ENCODE measurements around the gene SSH2.

The SSH2 gene

GRCh38 chr17:29587591-29587990 is 342.4 kb downstream of the SSH2 start:
- TF ChIP-seq CTCF (IDR thresholded peaks at IDR 0.05; ENCODE audit: extremely low read depth, missing control alignments): no peak
- DNase-seq (ENCODE audit: low spot score): no peak

GRCh38 chr17:29586676-29587469 is 343.2 kb downstream of the SSH2 start:
- DNase-seq (ENCODE audit: low spot score): no peak
- no peak for TF ChIP-seq CTCF (IDR thresholded peaks at IDR 0.05; ENCODE audit: extremely low read depth, missing control alignments)

GRCh38 chr17:29585080-29585751 is 344.8 kb downstream of the SSH2 start:
- DNase-seq (ENCODE audit: low spot score): peak; percentile 61
- peak; percentile 30 for TF ChIP-seq CTCF (IDR thresholded peaks at IDR 0.05; ENCODE audit: extremely low read depth, missing control alignments)

- no peak for DNase-seq (ENCODE audit: low spot score)
- no peak for TF ChIP-seq CTCF (IDR thresholded peaks at IDR 0.05; ENCODE audit: extremely low read depth, missing control alignments)
These were observed 345.5 kb downstream of the SSH2 start for GRCh38 chr17:29584452-29585079.

GRCh38 chr17:29583324-29584248 is 346.4 kb downstream of the SSH2 start:
- TF ChIP-seq CTCF (IDR thresholded peaks at IDR 0.05; ENCODE audit: extremely low read depth, missing control alignments): no peak

GRCh38 chr17:29582772-29583171 is 347.3 kb downstream of the SSH2 start:
- no peak for DNase-seq (ENCODE audit: low spot score)
- TF ChIP-seq CTCF (IDR thresholded peaks at IDR 0.05; ENCODE audit: extremely low read depth, missing control alignments): no peak

More at GRCh38 chr17:29583324-29584248, 346.4 kb downstream of the SSH2 start:
- DNase-seq (ENCODE audit: low spot score): no peak

Measured in GM20000 (cell line).